Measurements from ENCODE around the gene ATP5ME.

DNA sequence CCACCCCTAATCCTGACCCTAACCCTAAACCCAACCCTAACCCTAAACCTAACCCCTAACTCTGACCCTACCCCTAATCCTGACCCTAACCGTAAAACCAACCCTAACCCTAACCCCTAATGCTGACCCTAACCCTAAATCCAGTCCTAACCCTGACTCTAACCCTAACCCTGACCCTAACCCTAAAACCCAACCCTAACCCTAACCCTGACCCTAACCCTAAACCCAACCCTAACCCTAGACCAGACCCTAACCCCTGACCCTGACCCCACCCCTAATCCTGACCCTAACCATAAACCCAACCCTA lies 30.8 kb upstream of the ATP5ME start:
- TF ChIP-seq, protein P1, sequence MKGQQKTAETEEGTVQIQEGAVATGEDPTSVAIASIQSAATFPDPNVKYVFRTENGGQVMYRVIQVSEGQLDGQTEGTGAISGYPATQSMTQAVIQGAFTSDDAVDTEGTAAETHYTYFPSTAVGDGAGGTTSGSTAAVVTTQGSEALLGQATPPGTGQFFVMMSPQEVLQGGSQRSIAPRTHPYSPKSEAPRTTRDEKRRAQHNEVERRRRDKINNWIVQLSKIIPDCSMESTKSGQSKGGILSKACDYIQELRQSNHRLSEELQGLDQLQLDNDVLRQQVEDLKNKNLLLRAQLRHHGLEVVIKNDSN (IDR thresholded peaks at IDR 0.05; ENCODE audit: borderline replicate concordance, low read depth): no peak
- TF ChIP-seq, protein P2, sequence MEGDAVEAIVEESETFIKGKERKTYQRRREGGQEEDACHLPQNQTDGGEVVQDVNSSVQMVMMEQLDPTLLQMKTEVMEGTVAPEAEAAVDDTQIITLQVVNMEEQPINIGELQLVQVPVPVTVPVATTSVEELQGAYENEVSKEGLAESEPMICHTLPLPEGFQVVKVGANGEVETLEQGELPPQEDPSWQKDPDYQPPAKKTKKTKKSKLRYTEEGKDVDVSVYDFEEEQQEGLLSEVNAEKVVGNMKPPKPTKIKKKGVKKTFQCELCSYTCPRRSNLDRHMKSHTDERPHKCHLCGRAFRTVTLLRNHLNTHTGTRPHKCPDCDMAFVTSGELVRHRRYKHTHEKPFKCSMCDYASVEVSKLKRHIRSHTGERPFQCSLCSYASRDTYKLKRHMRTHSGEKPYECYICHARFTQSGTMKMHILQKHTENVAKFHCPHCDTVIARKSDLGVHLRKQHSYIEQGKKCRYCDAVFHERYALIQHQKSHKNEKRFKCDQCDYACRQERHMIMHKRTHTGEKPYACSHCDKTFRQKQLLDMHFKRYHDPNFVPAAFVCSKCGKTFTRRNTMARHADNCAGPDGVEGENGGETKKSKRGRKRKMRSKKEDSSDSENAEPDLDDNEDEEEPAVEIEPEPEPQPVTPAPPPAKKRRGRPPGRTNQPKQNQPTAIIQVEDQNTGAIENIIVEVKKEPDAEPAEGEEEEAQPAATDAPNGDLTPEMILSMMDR (IDR thresholded peaks at IDR 0.05): no peak
- TF ChIP-seq FOXM1 (IDR thresholded peaks at IDR 0.05; ENCODE audit: low read depth): no peak
- TF ChIP-seq, protein P3, sequence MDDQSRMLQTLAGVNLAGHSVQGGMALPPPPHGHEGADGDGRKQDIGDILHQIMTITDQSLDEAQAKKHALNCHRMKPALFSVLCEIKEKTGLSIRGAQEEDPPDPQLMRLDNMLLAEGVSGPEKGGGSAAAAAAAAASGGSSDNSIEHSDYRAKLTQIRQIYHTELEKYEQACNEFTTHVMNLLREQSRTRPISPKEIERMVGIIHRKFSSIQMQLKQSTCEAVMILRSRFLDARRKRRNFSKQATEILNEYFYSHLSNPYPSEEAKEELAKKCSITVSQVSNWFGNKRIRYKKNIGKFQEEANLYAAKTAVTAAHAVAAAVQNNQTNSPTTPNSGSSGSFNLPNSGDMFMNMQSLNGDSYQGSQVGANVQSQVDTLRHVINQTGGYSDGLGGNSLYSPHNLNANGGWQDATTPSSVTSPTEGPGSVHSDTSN (IDR thresholded peaks at IDR 0.05): no peak
- TF ChIP-seq RAD21 (IDR thresholded peaks at IDR 0.05; ENCODE audit: low read length): no peak
- no peak for TF ChIP-seq EP300 (IDR thresholded peaks at IDR 0.05; ENCODE audit: borderline replicate concordance in 1 of 2, low read depth in 1 of 2, low read length in 1 of 2)
- TF ChIP-seq, protein P4, sequence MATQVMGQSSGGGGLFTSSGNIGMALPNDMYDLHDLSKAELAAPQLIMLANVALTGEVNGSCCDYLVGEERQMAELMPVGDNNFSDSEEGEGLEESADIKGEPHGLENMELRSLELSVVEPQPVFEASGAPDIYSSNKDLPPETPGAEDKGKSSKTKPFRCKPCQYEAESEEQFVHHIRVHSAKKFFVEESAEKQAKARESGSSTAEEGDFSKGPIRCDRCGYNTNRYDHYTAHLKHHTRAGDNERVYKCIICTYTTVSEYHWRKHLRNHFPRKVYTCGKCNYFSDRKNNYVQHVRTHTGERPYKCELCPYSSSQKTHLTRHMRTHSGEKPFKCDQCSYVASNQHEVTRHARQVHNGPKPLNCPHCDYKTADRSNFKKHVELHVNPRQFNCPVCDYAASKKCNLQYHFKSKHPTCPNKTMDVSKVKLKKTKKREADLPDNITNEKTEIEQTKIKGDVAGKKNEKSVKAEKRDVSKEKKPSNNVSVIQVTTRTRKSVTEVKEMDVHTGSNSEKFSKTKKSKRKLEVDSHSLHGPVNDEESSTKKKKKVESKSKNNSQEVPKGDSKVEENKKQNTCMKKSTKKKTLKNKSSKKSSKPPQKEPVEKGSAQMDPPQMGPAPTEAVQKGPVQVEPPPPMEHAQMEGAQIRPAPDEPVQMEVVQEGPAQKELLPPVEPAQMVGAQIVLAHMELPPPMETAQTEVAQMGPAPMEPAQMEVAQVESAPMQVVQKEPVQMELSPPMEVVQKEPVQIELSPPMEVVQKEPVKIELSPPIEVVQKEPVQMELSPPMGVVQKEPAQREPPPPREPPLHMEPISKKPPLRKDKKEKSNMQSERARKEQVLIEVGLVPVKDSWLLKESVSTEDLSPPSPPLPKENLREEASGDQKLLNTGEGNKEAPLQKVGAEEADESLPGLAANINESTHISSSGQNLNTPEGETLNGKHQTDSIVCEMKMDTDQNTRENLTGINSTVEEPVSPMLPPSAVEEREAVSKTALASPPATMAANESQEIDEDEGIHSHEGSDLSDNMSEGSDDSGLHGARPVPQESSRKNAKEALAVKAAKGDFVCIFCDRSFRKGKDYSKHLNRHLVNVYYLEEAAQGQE (IDR thresholded peaks at IDR 0.05; ENCODE audit: low read depth, low read length): no peak
- TF ChIP-seq, protein P5, sequence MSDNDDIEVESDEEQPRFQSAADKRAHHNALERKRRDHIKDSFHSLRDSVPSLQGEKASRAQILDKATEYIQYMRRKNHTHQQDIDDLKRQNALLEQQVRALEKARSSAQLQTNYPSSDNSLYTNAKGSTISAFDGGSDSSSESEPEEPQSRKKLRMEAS (IDR thresholded peaks at IDR 0.05; ENCODE audit: low read depth): no peak
- TF ChIP-seq TEAD4 (IDR thresholded peaks at IDR 0.05; ENCODE audit: borderline replicate concordance, insufficient read depth): no peak
- no peak for TF ChIP-seq EZH2phosphoT487 (IDR thresholded peaks at IDR 0.05; ENCODE audit: borderline replicate concordance, low read depth)

All from SK-N-SH (cell line).